Germinal center (tissue), 1 donor: ENCODE measurements around the gene ADAP1.

ENCODE experiments used
- DNase-seq: peaks from one replicate; pipeline ENCODE4 v3.0.0; 2012; ENCODE audit warnings: mixed read lengths, low spot score

ADAP1 gene

GRCh38 chr7:908591-909357 lies 45.7 kb downstream of the ADAP1 start:
- DNase-seq: peak; percentile 80

GRCh38 chr7:908159-908581 lies 46.3 kb downstream of the ADAP1 start:
- DNase-seq: no peak

- DNase-seq: no peak
These were observed 47.1 kb downstream of the ADAP1 start for GRCh38 chr7:907158-907980.

GRCh38 chr7:906776-907157 lies 47.7 kb downstream of the ADAP1 start:
- DNase-seq: no peak

- no peak for DNase-seq
These were observed 49.6 kb downstream of the ADAP1 start for GRCh38 chr7:904847-905246.

- DNase-seq: no peak
These were observed 50.3 kb downstream of the ADAP1 start for GRCh38 chr7:903921-904755.

- no peak for DNase-seq
These were observed 51.5 kb downstream of the ADAP1 start for GRCh38 chr7:902996-903395.

GRCh38 chr7:901388-902154 lies 52.9 kb downstream of the ADAP1 start:
- peak; percentile 91 for DNase-seq

- DNase-seq: no peak
These were observed 53.5 kb downstream of the ADAP1 start for GRCh38 chr7:901041-901387.

- no peak for DNase-seq
These were observed 54.0 kb downstream of the ADAP1 start for GRCh38 chr7:900331-901040.

- no peak for DNase-seq
These were observed 54.7 kb downstream of the ADAP1 start for GRCh38 chr7:899806-900205.

GRCh38 chr7:898855-899681 lies 55.4 kb downstream of the ADAP1 start:
- DNase-seq: no peak

- DNase-seq: no peak
These were observed 56.0 kb downstream of the ADAP1 start for GRCh38 chr7:898460-898854.

GRCh38 chr7:897771-898376 lies 56.6 kb downstream of the ADAP1 start:
- DNase-seq: no peak

GRCh38 chr7:897086-897485 lies 57.4 kb downstream of the ADAP1 start:
- DNase-seq: no peak

- no peak for DNase-seq
These were observed 58.0 kb downstream of the ADAP1 start for GRCh38 chr7:896346-897075.

- no peak for DNase-seq
These were observed 58.9 kb downstream of the ADAP1 start for GRCh38 chr7:895451-896052.

GRCh38 chr7:894927-895450 lies 59.5 kb downstream of the ADAP1 start:
- DNase-seq: no peak
